Measurements from ENCODE around the gene PARD3B. TPM values are rescaled to one million over a fixed set of nuclear protein-coding genes. Genes with fewer than 3 reads are reported as not detected.

The PARD3B gene
- 6.0 and 7.5 TPM in 2 replicates for total RNA-seq

GRCh38 chr2:204544961-204545860 lies at the start of gene PARD3B:
TSS of gene PARD3B (plus strand) at chr2:204545475. CDS start at chr2:204546000, 525 bp downstream.

All from myometrial cell (primary cell).